ENCODE measurements around the gene CRABP1.
"Not testable (repeated sequence)": the region's sequence is repeated elsewhere in the genome, so short reads cannot be mapped to it uniquely, and the experiment has no call there.

CRABP1 gene

DNA sequence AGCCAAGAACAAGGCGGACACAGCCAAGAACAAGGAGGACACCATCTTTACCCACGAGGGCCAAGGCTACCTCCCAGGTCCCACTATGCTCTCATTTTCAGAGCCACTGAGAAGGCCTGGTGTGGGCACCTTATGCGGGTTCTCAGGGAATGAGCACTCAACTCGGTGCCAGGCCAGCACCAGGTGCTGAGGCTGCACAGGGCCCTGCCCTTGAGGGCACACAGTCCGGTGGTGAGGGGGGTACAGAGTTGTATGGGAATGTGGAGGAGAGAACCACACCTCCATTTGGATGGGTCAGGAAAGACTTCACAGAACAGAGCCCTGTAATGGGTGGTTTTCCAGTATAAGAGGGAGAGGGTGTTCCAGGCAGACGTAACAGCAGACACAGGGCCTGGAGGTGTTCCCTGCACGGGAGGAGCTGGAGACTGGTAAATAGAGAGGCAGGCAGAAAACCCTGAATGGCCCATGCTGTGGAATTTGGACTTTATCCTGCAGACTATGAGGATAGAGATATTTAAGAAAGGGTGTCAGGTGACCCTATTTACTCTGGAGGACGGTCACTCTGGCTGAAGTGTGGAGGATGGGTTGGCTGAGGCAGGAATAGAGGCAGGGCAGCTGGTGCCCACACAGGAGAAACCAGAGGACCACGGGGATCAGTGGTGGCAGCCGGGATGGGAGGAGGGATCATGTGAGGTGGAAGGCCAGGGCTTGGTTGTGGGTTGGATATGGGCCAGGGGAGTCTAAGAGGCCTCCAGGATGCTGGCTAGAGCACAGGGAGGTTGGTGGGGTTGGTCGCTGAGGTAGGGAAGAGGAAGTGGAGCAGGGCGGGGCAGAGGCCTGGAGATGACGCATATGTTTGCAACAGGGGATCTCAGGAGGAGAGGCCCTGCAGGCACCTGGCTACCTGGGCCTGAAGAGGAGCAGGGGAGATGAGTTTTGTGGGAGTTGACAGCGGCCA lies 34.6 kb downstream of the CRABP1 start:
- Histone ChIP-seq H3K4me2 (peak overlapping the region; percentile 6 to 66 (median 34); a peak in 17 of 22 replicates), H3K27ac (peak overlapping the region in 2 of 11 experiments; percentile 35 to 44; a peak in 4 of 22 replicates), H3K9me3 (replicated peaks in 1 of 11) (no peaks in the 10 kb centered on the region), H3K4me1 (peaks cover 7 to 17% (median 11%) of the 10 kb centered on the region in 10 experiments; a peak in 16 of 20 replicates), H4K20me1 (no peaks in the 10 kb centered on the region), H3K36me3 (no peaks in the 10 kb centered on the region), H3K27me3 (no peaks in the 10 kb centered on the region), H3K4me3 (no peak overlapping the region), H3K9ac (no peak overlapping the region)
- no peak for TF ChIP-seq Cebpa-rat (IDR thresholded peaks at IDR 0.05)

DNA sequence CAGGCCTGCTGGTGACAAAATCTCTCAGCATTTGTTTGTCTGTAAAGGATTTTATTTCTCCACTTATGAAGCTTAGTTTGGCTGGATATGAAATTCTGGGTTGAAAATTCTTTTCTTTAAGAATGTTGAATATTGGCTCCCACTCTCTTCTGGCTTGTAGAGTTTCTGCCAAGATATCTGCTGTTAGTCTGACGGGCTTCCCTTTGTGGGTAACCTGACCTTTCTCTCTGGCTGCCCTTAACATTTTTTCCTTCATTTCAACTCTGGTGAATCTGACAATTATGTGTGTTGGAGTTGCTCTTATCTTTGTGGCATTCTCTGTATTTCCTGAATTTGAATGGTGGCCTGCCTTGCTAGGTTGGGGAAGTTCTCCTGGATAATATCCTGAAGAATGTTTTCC lies 40.0 kb downstream of the CRABP1 start:
- not testable (repeated sequence) for H3K9me3 ChIP-seq (replicated peaks in 1 of 11); H3K4me2 ChIP-seq; H4K20me1 ChIP-seq; H3K9ac ChIP-seq; H3K27ac ChIP-seq; H3K36me3 ChIP-seq; H3K4me3 ChIP-seq; H3K4me1 ChIP-seq; H3K27me3 ChIP-seq

GRCh38 chr15:78382114-78382880 lies 42.1 kb downstream of the CRABP1 start:
- TF ChIP-seq Cebpa-rat (IDR thresholded peaks at IDR 0.05): no peak
- no peaks in the 10 kb centered on the region for H3K9me3 ChIP-seq (replicated peaks in 1 of 11)
- H4K20me1 ChIP-seq: no peaks in the 10 kb centered on the region
- H3K27ac ChIP-seq: no peak overlapping the region
- H3K4me3 ChIP-seq: no peak overlapping the region
- no peaks in the 10 kb centered on the region for H3K4me1 ChIP-seq
- no peak overlapping the region for H3K9ac ChIP-seq
- no peak overlapping the region for H3K4me2 ChIP-seq
- H3K27me3 ChIP-seq: no peaks in the 10 kb centered on the region
- H3K36me3 ChIP-seq: no peaks in the 10 kb centered on the region

GRCh38 chr15:78384651-78385050 lies 44.5 kb downstream of the CRABP1 start:
- Histone ChIP-seq H4K20me1 (no peaks in the 10 kb centered on the region), H3K36me3 (no peaks in the 10 kb centered on the region), H3K9ac (no peak overlapping the region), H3K27me3 (no peaks in the 10 kb centered on the region), H3K4me3 (no peak overlapping the region), H3K4me2 (no peak overlapping the region), H3K4me1 (no peaks in the 10 kb centered on the region), H3K27ac (no peak overlapping the region), H3K9me3 (replicated peaks in 1 of 11) (no peaks in the 10 kb centered on the region)
- TF ChIP-seq Cebpa-rat (IDR thresholded peaks at IDR 0.05): no peak

- H3K4me2 ChIP-seq: no peak overlapping the region
- H3K4me1 ChIP-seq: no peaks in the 10 kb centered on the region
- TF ChIP-seq Cebpa-rat (IDR thresholded peaks at IDR 0.05): no peak
- no peak overlapping the region for H3K9ac ChIP-seq
- no peaks in the 10 kb centered on the region for H3K27me3 ChIP-seq
- no peaks in the 10 kb centered on the region for H4K20me1 ChIP-seq
- 0 out of 22 replicates have a peak, but pooled peaks cover 0 to 4% (median 0%) of the 10 kb centered on the region in 11 experiments for H3K9me3 ChIP-seq (replicated peaks in 1 of 11)
- H3K4me3 ChIP-seq: no peak overlapping the region
- no peaks in the 10 kb centered on the region for H3K36me3 ChIP-seq
- no peak overlapping the region for H3K27ac ChIP-seq
Observed at GRCh38 chr15:78387246-78388037, 47.3 kb downstream of the CRABP1 start.

GRCh38 chr15:78388865-78389264 lies 48.7 kb downstream of the CRABP1 start:
- Histone ChIP-seq H3K4me1 (no peaks in the 10 kb centered on the region), H3K9me3 (replicated peaks in 1 of 11) (0 out of 22 replicates have a peak, but pooled peaks cover 0 to 4% (median 0%) of the 10 kb centered on the region in 11 experiments), H3K4me2 (no peak overlapping the region), H4K20me1 (no peaks in the 10 kb centered on the region), H3K4me3 (no peak overlapping the region), H3K27me3 (no peaks in the 10 kb centered on the region), H3K9ac (no peak overlapping the region), H3K36me3 (no peaks in the 10 kb centered on the region), H3K27ac (no peak overlapping the region)
- no peak for TF ChIP-seq Cebpa-rat (IDR thresholded peaks at IDR 0.05)

DNA sequence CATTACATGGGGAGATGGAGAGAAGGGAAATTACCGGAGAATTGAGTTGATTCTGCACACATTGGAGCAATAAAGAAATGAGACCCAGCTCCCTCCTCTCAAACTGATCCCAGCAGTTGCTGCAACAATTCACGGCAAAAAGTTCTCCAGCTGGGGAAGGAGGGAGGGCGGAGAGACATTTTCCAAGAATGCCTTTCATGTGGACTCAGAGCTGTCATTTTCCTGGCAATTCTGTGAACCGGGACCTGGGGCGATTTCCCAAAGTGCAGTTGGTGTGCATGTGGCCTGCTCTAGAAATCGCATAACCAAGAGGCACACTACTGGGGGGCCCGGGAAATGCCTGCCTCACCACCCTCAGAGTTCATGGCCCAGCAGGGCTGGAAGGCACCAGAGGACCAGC lies 49.2 kb downstream of the CRABP1 start:
- Histone ChIP-seq H3K9ac (no peak overlapping the region), H3K36me3 (no peaks in the 10 kb centered on the region), H3K4me2 (no peak overlapping the region), H3K4me1 (no peaks in the 10 kb centered on the region), H3K4me3 (no peak overlapping the region), H3K27me3 (no peaks in the 10 kb centered on the region), H3K27ac (no peak overlapping the region), H4K20me1 (no peaks in the 10 kb centered on the region), H3K9me3 (replicated peaks in 1 of 11) (0 out of 22 replicates have a peak, but pooled peaks cover 0 to 4% (median 0%) of the 10 kb centered on the region in 11 experiments)
- no peak for TF ChIP-seq Cebpa-rat (IDR thresholded peaks at IDR 0.05)

DNA sequence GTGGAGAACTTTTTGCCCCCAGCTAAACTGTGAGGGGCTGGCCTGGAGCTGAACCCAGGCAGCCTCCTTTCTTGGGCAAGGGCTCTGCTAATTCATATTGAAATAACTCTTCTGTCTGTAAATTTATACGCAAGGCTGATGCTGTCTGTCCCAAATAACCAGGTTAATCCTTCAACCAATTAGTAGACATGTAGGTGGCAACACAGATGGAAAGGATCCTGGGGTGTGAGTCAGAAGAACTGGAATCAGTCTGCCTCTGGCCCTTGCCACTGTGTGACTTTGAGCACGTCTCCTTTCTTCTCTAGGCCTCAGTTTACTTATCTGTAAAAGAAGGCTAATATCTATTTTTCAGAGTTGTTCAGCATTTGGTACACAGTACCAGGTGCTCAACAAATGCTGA lies 49.6 kb downstream of the CRABP1 start:
- H3K4me3 ChIP-seq: no peak overlapping the region
- no peak overlapping the region for H3K27ac ChIP-seq
- no peak overlapping the region for H3K9ac ChIP-seq
- H3K36me3 ChIP-seq: no peaks in the 10 kb centered on the region
- 0 out of 22 replicates have a peak, but pooled peaks cover 0 to 4% (median 0%) of the 10 kb centered on the region in 11 experiments for H3K9me3 ChIP-seq (replicated peaks in 1 of 11)
- no peaks in the 10 kb centered on the region for H3K27me3 ChIP-seq
- no peaks in the 10 kb centered on the region for H4K20me1 ChIP-seq
- H3K4me1 ChIP-seq: no peaks in the 10 kb centered on the region
- TF ChIP-seq Cebpa-rat (IDR thresholded peaks at IDR 0.05): no peak
- no peak overlapping the region for H3K4me2 ChIP-seq

GRCh38 chr15:78390242-78390641 lies 50.1 kb downstream of the CRABP1 start:
- Histone ChIP-seq H3K36me3 (no peaks in the 10 kb centered on the region), H4K20me1 (no peaks in the 10 kb centered on the region), H3K27ac (no peak overlapping the region), H3K4me3 (no peak overlapping the region), H3K4me2 (no peak overlapping the region), H3K4me1 (no peaks in the 10 kb centered on the region), H3K9ac (no peak overlapping the region), H3K9me3 (replicated peaks in 1 of 11) (0 out of 22 replicates have a peak, but pooled peaks cover 0 to 4% (median 0%) of the 10 kb centered on the region in 11 experiments), H3K27me3 (no peaks in the 10 kb centered on the region)
- TF ChIP-seq Cebpa-rat (IDR thresholded peaks at IDR 0.05): no peak

Data from BLaER1 treated with 17β-estradiol and CSF1 and Interleukin-3, amounts not matched to agents 10 nM and 100 nM (cell line).